Measurements from ENCODE around the gene COX15. TPM values are rescaled to one million over a fixed set of nuclear protein-coding genes. Genes with fewer than 3 reads are reported as not detected.

The COX15 gene
- total and polyA plus RNA-seq, 2 of the 4 experiments (the other 2 are of a cell fraction) = 18.9 to 40.1 TPM

- ATAC-seq (ENCODE audit: low read depth) (no peak), DNase-seq (no peak)
- no CpG with 5 or more reads among the region's 2 CpGs for WGBS, 2 experiments (ENCODE audit: extremely low coverage in 2 of 2, insufficient read length in 1 of 2)
- H3K79me1 ChIP-seq (ENCODE audit: low read depth in 1 of 2, low read length in 2 of 2) = peaks cover 8 to 22% of the 10 kb centered on the region in 2 experiments
- H3K4ac ChIP-seq (ENCODE audit: low read depth, low read length) = no peak overlapping the region
- no peak overlapping the region for H2AK9ac ChIP-seq (replicated peaks; ENCODE audit: low read depth, low read length, poor library complexity)
- no peak overlapping the region for H4K91ac ChIP-seq (ENCODE audit: insufficient read depth, low read depth, low read length)
- no TSS peak for BruUV-seq (replicated peaks)
- H3K9me1 ChIP-seq (ENCODE audit: insufficient read depth, low read length) = 0 out of 2 replicates have a peak, but pooled peaks cover 5% of the 10 kb centered on the region
- H3K27ac ChIP-seq (ENCODE audit: insufficient read depth, low read length) = no peak overlapping the region
- peaks cover 28% of the 10 kb centered on the region for H3K36me3 ChIP-seq (ENCODE audit: control insufficient read depth, insufficient read depth, low read length)
- no peak overlapping the region for H2BK15ac ChIP-seq (ENCODE audit: low read depth, low read length)
- intact Hi-C loops (cut with micrococcal nuclease) (no loop called here), dilution Hi-C loops (cut with HindIII; ENCODE audit: low sequenced_read_pairs, unreplicated experiment) (no loop called here), in situ Hi-C loops (cut with MboI; ENCODE audit: low sequenced_read_pairs) (loop anchor here (5.0 kb wide), 1 partner anchor 92 kb away; no protein-coding TSS in a partner anchor)
- H3K23ac ChIP-seq (ENCODE audit: low read depth, low read length) = no peak overlapping the region
- no peak overlapping the region for H3K4me3 ChIP-seq (ENCODE audit: insufficient read depth, low read depth, low read length)
- H3K14ac ChIP-seq (replicated peaks; ENCODE audit: low read depth, low read length) = no peak overlapping the region
- no peak overlapping the region for H2AFZ ChIP-seq (replicated peaks; ENCODE audit: low read length, poor library complexity)
- H2AK5ac ChIP-seq (ENCODE audit: low read depth, low read length) = no peak overlapping the region
- no peak overlapping the region for H2BK5ac ChIP-seq (ENCODE audit: low read depth, low read length, poor library complexity, severe bottlenecking)
- H3K27me3 ChIP-seq (ENCODE audit: control insufficient read depth, insufficient read depth, low read length) = no peaks in the 10 kb centered on the region
- H3K9me3 ChIP-seq (ENCODE audit: control insufficient read depth, insufficient read depth, low read length) = peaks cover 6% of the 10 kb centered on the region
- POLR2A ChIA-PET (ENCODE audit: unreplicated experiment) = interaction anchor here (1.2 kb wide), 1 partner anchor 8 kb away, joined by 3 read pairs; the partner anchor contains the start of gene CUTC
- H3K4me2 ChIP-seq (ENCODE audit: low read depth, low read length) = no peak overlapping the region
- no peak overlapping the region for H4K8ac ChIP-seq (ENCODE audit: low read depth in 2 of 2, low read length in 2 of 2)
- no peak overlapping the region for H4K5ac ChIP-seq (ENCODE audit: low read depth, low read length)
- no peak overlapping the region for H2BK20ac ChIP-seq (ENCODE audit: low read depth, low read length)
- TF ChIP-seq USF2 (IDR thresholded peaks at IDR 0.05; ENCODE audit: low read depth, low read length) = no peak
- no peak for TF ChIP-seq SMC3 (IDR thresholded peaks at IDR 0.05; ENCODE audit: low read depth, low read length)
- TF ChIP-seq MXI1 (IDR thresholded peaks at IDR 0.05; ENCODE audit: borderline replicate concordance, low read depth, low read length) = no peak
- TF ChIP-seq BHLHE40 (IDR thresholded peaks at IDR 0.05; ENCODE audit: low read depth, low read length) = no peak
- no peak for TF ChIP-seq CHD1 (IDR thresholded peaks at IDR 0.05; ENCODE audit: low read depth, low read length)
- no peak for TF ChIP-seq MAZ (IDR thresholded peaks at IDR 0.05; ENCODE audit: borderline replicate concordance, low read depth, low read length)
- TF ChIP-seq CEBPB (IDR thresholded peaks at IDR 0.05; ENCODE audit: low read depth, low read length) = no peak
- TF ChIP-seq MAFK (IDR thresholded peaks at IDR 0.05; ENCODE audit: low read depth, low read length) = no peak
- no peak for TF ChIP-seq NFE2L2 (IDR thresholded peaks at IDR 0.05; ENCODE audit: low read depth, low read length)
- no peak for TF ChIP-seq ELK1 (IDR thresholded peaks at IDR 0.05; ENCODE audit: borderline replicate concordance, low read depth, low read length)
- no peak for TF ChIP-seq RCOR1 (IDR thresholded peaks at IDR 0.05; ENCODE audit: insufficient replicate concordance, low read length)
- TF ChIP-seq FOS (IDR thresholded peaks at IDR 0.05; ENCODE audit: low read depth, low read length) = no peak
- TF ChIP-seq RAD21 (IDR thresholded peaks at IDR 0.05; ENCODE audit: low read length) = no peak
- no peak for TF ChIP-seq RFX5 (IDR thresholded peaks at IDR 0.05; ENCODE audit: low read depth, low read length)
- TF ChIP-seq POLR2A (IDR thresholded peaks at IDR 0.05; ENCODE audit: low read depth, low read length) = no peak
- no peak for TF ChIP-seq CTCF (conservative IDR thresholded peaks at IDR 0.05; ENCODE audit: low read depth, low read length)
- no peak overlapping the region for H3K18ac ChIP-seq (ENCODE audit: low read depth, low read length)
- H4K20me1 ChIP-seq (ENCODE audit: insufficient read depth, low read length) = no peaks in the 10 kb centered on the region
- CTCF ChIA-PET = no interaction called here
- no peak overlapping the region for H3K9ac ChIP-seq (ENCODE audit: low read depth, low read length)
- H3K56ac ChIP-seq (ENCODE audit: extremely low read depth, insufficient read depth, low read length) = no peak overlapping the region
- H2BK120ac ChIP-seq (ENCODE audit: low read depth, low read length) = no peak overlapping the region
- peaks cover 8% of the 10 kb centered on the region for H3K4me1 ChIP-seq (ENCODE audit: control insufficient read depth, insufficient read depth, low read length)
Measured at GRCh38 chr10:99740260-99740659, 8.3 kb upstream of the COX15 start.
